Sigmoid colon (tissue), 7 donors: ENCODE measurements around the gene SHB. TPM values are rescaled to one million over a fixed set of nuclear protein-coding genes. Genes with fewer than 3 reads are reported as not detected.

Experiments used
- DNase-seq: peaks from one replicate; pipeline ENCODE4 v3.0.0-alpha.2; 2019
- H3K27ac ChIP-seq, 4 donors: fragments of 200-600 bp; sonication (generic); one replicate each; pipeline ENCODE4 v1.5.1; 2016 to 2019; ENCODE audit warnings: mild to moderate bottlenecking in 1 of 4
- H3K27me3 ChIP-seq, 3 donors: fragments of 200-600 bp; sonication (generic); one replicate each; pipeline ENCODE4 v1.5.1; 2019; ENCODE audit warnings: mild to moderate bottlenecking in 1 of 3
- H3K36me3 ChIP-seq, 4 donors: fragments of 200-600 bp; sonication (generic); one replicate each; pipeline ENCODE4 v1.5.1; 2016 to 2019
- H3K4me1 ChIP-seq, 4 donors: fragments of 200-600 bp; sonication (generic); one replicate each; pipeline ENCODE4 v1.5.1; 2017 to 2019
- H3K4me3 ChIP-seq, 4 donors: fragments of 200-600 bp; sonication (generic); one replicate each; pipeline ENCODE4 v1.5.1; 2017 to 2019; ENCODE audit warnings: mild to moderate bottlenecking in 2 of 4, moderate library complexity in 1 of 4
- H3K9me3 ChIP-seq, 4 donors: fragments of 200-600 bp in 3 of 4; sonication (generic) in 3 of 4; one replicate each; pipeline versions ENCODE4 v1.5.1 to v1.6.1; 2013 to 2019
- EP300 ChIP-seq, 4 donors: sonication (generic); formaldehyde crosslinking; IDR thresholded peaks; one replicate each; pipeline ENCODE4 v1.6.1; 2017; ENCODE audit warnings: antibody characterized with exemption in 4 of 4
- POLR2A ChIP-seq, 2 donors: fragments of 450-650 bp; IDR thresholded peaks; one replicate each; pipeline ENCODE4 v1.6.1; 2016; ENCODE audit warnings: antibody characterized with exemption in 2 of 2, mild to moderate bottlenecking in 2 of 2, moderate library complexity in 2 of 2
- POLR2AphosphoS5 ChIP-seq, 4 donors: sonication (generic); formaldehyde crosslinking; IDR thresholded peaks; one replicate each; pipeline ENCODE4 v1.6.1; 2017; ENCODE audit warnings: antibody characterized with exemption in 4 of 4
- WGBS, 2 donors: extraction: QIAGEN DNeasy Blood & Tissue Kit; methylation state at CpG; one replicate each; pipeline ENCODE4 v1.1.7; 2013; 5-methylcytosine and 5-hydroxymethylcytosine counted together
- intact Hi-C: fragments of 100-400 bp; cut with DNase I; formaldehyde crosslinking; loops from one replicate; pipeline ENCODE4 v1.15.1; 2023
- polyA plus RNA-seq, 3 donors: library from polyadenylated mRNA; stranded (reverse); fragments of 200-250 nt; gene quantifications; one replicate each; pipeline ENCODE4 v1.2.3, GENCODE V29; 2013
- total RNA-seq, 4 donors: library from RNA; depleted of rRNA; stranded (reverse); fragments of >200 nt; gene quantifications; one replicate each; pipeline ENCODE4 v1.1.0, GENCODE V29; 2016
- TF ChIP-seq, protein P1 (sequence below), 4 experiments: fragments of 450-650 bp in 3 of 4; fragments of 200-600 bp in 1 of 4; IDR thresholded peaks; one replicate each; pipeline ENCODE4 v1.5.1; 2016 to 2019; ENCODE audit warnings: antibody characterized with exemption in 4 of 4, mild to moderate bottlenecking in 3 of 4, moderate library complexity in 2 of 4
- donor health status: healthy with polysubstance abuse.
- donor health status: Bipolar disorder and iron deficiency.
- donor health status: healthy.

Gene SHB
- total and polyA plus RNA-seq, 7 donors = 6.8 to 33.7 (median 10.2) TPM

DNA sequence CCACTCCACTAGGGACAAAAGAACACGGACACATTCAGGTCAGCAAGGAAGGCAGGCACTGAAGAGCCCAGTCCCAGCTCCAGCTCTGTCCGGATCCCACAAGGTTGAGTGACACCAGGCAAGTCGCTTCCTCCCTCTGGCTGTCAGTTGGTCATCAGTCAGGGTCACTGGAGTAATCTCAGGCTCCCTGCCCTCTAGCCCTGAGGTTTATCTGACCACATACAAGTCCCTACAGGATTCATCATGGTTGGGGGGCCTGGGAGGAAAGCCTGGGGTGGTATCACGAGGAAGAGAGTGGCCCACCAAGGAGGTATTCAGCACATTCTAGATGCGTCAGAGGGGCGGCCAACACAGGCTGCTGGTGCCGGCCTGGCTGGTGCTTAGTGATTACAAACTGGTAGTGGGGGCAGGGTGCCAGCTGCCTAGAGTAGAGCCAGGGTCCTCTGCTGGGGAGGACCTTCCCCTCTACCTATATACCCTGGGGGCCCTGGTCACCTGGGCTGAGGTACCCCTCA, 81.5 kb downstream of the SHB start:
- H3K4me1 ChIP-seq = peaks cover 0 to 19% (median 11%) of the 10 kb centered on the region in 4 donors
- TF ChIP-seq POLR2A (IDR thresholded peaks at IDR 0.05) = no peak
- no peak for TF ChIP-seq EP300 (IDR thresholded peaks at IDR 0.05)
- TF ChIP-seq, protein P1, sequence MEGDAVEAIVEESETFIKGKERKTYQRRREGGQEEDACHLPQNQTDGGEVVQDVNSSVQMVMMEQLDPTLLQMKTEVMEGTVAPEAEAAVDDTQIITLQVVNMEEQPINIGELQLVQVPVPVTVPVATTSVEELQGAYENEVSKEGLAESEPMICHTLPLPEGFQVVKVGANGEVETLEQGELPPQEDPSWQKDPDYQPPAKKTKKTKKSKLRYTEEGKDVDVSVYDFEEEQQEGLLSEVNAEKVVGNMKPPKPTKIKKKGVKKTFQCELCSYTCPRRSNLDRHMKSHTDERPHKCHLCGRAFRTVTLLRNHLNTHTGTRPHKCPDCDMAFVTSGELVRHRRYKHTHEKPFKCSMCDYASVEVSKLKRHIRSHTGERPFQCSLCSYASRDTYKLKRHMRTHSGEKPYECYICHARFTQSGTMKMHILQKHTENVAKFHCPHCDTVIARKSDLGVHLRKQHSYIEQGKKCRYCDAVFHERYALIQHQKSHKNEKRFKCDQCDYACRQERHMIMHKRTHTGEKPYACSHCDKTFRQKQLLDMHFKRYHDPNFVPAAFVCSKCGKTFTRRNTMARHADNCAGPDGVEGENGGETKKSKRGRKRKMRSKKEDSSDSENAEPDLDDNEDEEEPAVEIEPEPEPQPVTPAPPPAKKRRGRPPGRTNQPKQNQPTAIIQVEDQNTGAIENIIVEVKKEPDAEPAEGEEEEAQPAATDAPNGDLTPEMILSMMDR (IDR thresholded peaks at IDR 0.05) = no peak
- no peak for TF ChIP-seq POLR2AphosphoS5 (IDR thresholded peaks at IDR 0.05)
- H3K9me3 ChIP-seq = no peaks in the 10 kb centered on the region
- H3K27ac ChIP-seq = no peak overlapping the region
- H3K36me3 ChIP-seq = no peaks in the 10 kb centered on the region
- H3K4me3 ChIP-seq = no peak overlapping the region
- intact Hi-C loops = no loop called here
- 93 to 96% methylated on average over 7 of the region's 7 CpGs for WGBS, 2 donors
- H3K27me3 ChIP-seq = no peaks in the 10 kb centered on the region
- DNase-seq = no peak

DNA sequence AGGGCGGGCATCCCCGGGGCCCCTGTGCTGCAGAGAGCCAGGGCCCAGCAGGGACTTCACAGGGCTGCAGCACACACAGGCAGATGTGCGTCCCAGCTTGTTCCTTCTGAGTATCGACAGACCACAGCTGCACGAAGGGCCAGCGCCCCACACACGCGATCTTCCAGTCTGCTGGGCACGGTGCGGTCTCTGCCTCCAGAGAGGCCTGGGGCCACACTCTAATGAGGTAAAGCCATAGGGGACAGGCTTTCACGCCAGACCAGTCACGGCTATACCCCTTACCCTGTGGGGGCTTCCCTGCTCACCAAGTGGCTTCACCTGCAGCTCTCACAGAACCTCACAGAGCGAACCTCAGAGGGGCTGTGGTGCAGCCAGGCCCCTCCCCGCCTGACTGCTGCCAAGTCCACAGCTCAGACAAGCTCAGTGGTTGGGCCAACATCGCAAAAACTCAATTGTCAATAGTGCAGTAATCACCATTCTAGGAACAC, 82.2 kb downstream of the SHB start:
- no peaks in the 10 kb centered on the region for H3K9me3 ChIP-seq
- peaks cover 0 to 19% (median 11%) of the 10 kb centered on the region in 4 donors for H3K4me1 ChIP-seq
- no peak overlapping the region for H3K4me3 ChIP-seq
- H3K27ac ChIP-seq = no peak overlapping the region
- H3K36me3 ChIP-seq = no peaks in the 10 kb centered on the region
- no peak for DNase-seq
- TF ChIP-seq EP300 (IDR thresholded peaks at IDR 0.05) (no peak), POLR2AphosphoS5 (IDR thresholded peaks at IDR 0.05) (no peak), POLR2A (IDR thresholded peaks at IDR 0.05) (no peak)
- TF ChIP-seq, protein P1 (IDR thresholded peaks at IDR 0.05) = no peak
- no peaks in the 10 kb centered on the region for H3K27me3 ChIP-seq
- WGBS, 2 donors = 89 to 94% methylated on average over 15 of the region's 15 CpGs
- intact Hi-C loops = no loop called here

DNA sequence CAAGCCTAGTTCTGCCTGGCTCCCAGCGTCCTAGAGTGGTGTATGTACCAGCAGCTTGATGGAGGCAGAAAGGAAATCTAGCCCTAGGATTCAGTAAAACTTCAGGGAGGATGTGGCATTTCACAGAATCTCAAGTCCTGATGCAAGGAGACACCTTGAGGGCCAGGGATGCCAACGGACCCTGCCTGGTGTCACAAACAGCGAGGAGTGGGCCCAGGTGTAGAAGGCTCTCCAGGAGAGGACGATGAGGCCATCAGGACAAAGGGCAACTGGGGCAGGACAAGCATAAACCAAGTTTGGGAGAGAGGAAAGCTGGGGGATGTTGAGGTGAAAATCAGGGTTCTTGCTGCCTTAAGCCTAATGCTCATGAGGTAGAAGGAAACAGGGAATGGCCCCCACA, 83.0 kb downstream of the SHB start:
- DNase-seq = no peak
- Histone ChIP-seq H3K4me3 (no peak overlapping the region), H3K27ac (no peak overlapping the region), H3K4me1 (peaks cover 2 to 19% (median 11%) of the 10 kb centered on the region in 4 donors), H3K9me3 (no peaks in the 10 kb centered on the region), H3K36me3 (no peaks in the 10 kb centered on the region), H3K27me3 (no peaks in the 10 kb centered on the region)
- WGBS, 2 donors = 89% methylated on average over 4 of the region's 4 CpGs
- intact Hi-C loops = no loop called here
- TF ChIP-seq EP300 (IDR thresholded peaks at IDR 0.05) (no peak), POLR2A (IDR thresholded peaks at IDR 0.05) (no peak), POLR2AphosphoS5 (IDR thresholded peaks at IDR 0.05) (no peak)
- TF ChIP-seq, protein P1 (IDR thresholded peaks at IDR 0.05) = no peak

DNA sequence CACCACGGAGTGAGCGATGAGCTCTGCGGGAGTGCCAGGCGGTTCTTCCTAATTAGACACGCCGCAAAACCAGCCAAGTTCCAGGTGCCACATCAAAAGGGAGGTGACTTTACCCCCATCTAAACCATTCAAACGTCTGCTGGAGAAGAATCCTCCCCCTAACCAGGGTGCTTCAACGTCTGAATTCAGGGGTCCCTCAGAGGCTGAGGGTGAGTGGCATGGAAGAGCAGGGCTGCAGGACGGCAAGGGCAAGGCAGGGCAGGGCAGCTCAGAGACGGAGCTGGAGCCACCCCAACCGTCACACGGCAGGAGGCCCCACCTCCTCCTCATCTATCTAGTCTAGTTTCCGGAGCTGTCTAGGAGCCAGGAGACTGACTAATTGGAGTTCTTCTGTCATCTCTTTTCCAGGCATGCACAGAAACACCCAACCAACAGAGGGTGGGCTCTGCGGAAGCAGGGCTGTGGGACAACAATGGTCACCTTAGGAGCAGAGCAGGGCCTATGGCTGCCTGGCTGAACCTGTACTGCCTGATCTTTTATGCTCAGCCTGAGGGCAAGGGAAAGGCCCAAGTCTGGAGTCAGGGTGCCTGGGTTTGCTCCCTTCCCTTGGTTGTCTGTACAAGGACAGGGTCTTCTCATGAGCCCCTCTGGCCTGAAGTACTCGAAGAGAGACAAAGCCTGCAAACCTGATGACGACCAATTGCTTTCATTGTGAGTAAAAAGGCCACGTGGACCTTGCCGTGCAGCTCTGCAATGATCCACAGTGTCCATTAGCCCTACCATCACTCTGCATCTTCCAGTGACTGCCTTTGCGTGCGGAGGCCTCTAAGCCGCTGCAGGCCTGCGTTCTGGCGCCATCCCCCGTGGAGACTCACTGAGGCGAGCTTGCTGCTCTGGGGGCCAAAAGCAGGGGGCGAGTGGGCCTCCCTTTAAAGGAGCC, 84.1 kb downstream of the SHB start:
- no peak for TF ChIP-seq POLR2AphosphoS5 (IDR thresholded peaks at IDR 0.05)
- no peak for TF ChIP-seq POLR2A (IDR thresholded peaks at IDR 0.05)
- no peak for TF ChIP-seq EP300 (IDR thresholded peaks at IDR 0.05)
- TF ChIP-seq, protein P1 (IDR thresholded peaks at IDR 0.05) = no peak
- Histone ChIP-seq H3K9me3 (no peaks in the 10 kb centered on the region), H3K27ac (no peak overlapping the region), H3K27me3 (no peaks in the 10 kb centered on the region), H3K36me3 (no peaks in the 10 kb centered on the region), H3K4me1 (peaks cover 2 to 19% (median 11%) of the 10 kb centered on the region in 4 donors), H3K4me3 (no peak overlapping the region)
- intact Hi-C loops = no loop called here
- no peak for DNase-seq
- 44 to 66% methylated on average over 26 of the region's 26 CpGs for WGBS, 2 donors
